GM12878 (cell line): ENCODE results near the gene AGAP1. TPM values are rescaled to one million over a fixed set of nuclear protein-coding genes. Genes with fewer than 3 reads are reported as not detected.

Experiments
- ATAC-seq: fragments of 200-7000 bp; cut with Tn5 transposase; 3 replicates; pipeline ENCODE4 v1.9.1; 2020; ENCODE audit warnings: mild to moderate bottlenecking, moderate library complexity
- BruUV-seq: library from RNA; stranded (reverse); fragments of 400-500 nt; replicated peaks from 2 replicates; lab custom pipeline; 2021; lab: Mats Ljungman, UMichigan
- CTCF ChIA-PET: fragments of 300-600 bp; sonication (Branson Sonifier 250); formaldehyde crosslinking; extraction: SDS; loops from one replicate; lab custom pipeline; 2021; ENCODE audit warnings: inconsistent platforms; lab: Yijun Ruan, JAX
- POLR2A ChIA-PET: fragments of 350-600 bp; formaldehyde crosslinking; extraction: SDS; loops from one replicate; lab custom pipeline; 2021; ENCODE audit warnings: inconsistent platforms; lab: Charles Lee
- RAD21 ChIA-PET: fragments of 300-600 bp; sonication (Branson Sonifier 250); formaldehyde crosslinking; loops from one replicate; lab custom pipeline; 2023; ENCODE audit warnings: antibody characterized with exemption; ENCODE audit not compliant: unreplicated experiment; lab: Charles Lee
- SMC1A ChIA-PET: fragments of 300-600 bp; sonication (Branson Sonifier 250); formaldehyde crosslinking; loops from one replicate; lab custom pipeline; 2023; ENCODE audit not compliant: unreplicated experiment, uncharacterized antibody; lab: Charles Lee
- DNase-seq: peaks from one replicate; pipeline ENCODE4 v3.0.0-alpha.2; 2011; ENCODE audit warnings: low read depth, low spot score
- FAIRE-seq: peaks from 3 replicates; lab custom pipeline; 2011; peaks lifted over from hg19 to GRCh38; lab: Jason Lieb, UNC
- H2AFZ ChIP-seq: 2 replicates; pipeline ENCODE4 v1.6.0; 2011; ENCODE audit warnings: low read depth, low read length, control low read depth; ENCODE audit not compliant: control insufficient read depth
- H3K27ac ChIP-seq: 2 replicates; pipeline ENCODE4 v1.5.1; 2011; ENCODE audit warnings: control low read depth; ENCODE audit not compliant: control insufficient read depth, insufficient read depth
- H3K27me3 ChIP-seq, 2 experiments: replicated peaks in 1 of 2; 2 replicates each; pipeline versions ENCODE4 v1.6.0 to v1.6.1; 2011; ENCODE audit warnings: low read length in 1 of 2; ENCODE audit not compliant: control insufficient read depth in 2 of 2, insufficient read depth in 2 of 2
- H3K36me3 ChIP-seq, 2 experiments: 2 replicates each; pipeline ENCODE4 v1.5.1; 2011; ENCODE audit warnings: low read length in 1 of 2; ENCODE audit not compliant: control insufficient read depth in 2 of 2, insufficient read depth in 2 of 2
- H3K4me1 ChIP-seq: 2 replicates; pipeline ENCODE4 v1.6.1; 2011; ENCODE audit warnings: mild to moderate bottlenecking, low read length, moderate library complexity, mixed read lengths; ENCODE audit not compliant: control insufficient read depth, insufficient read depth
- H3K4me2 ChIP-seq: 2 replicates; pipeline ENCODE4 v1.6.0; 2011; ENCODE audit warnings: control low read depth; ENCODE audit not compliant: control insufficient read depth, insufficient read depth
- H3K4me3 ChIP-seq: fragments of 200-600 bp; sonication (generic); 2 replicates; pipeline ENCODE4 v1.5.1; 2016
- H3K79me2 ChIP-seq: 2 replicates; pipeline ENCODE4 v1.6.0; 2011; ENCODE audit warnings: low read length; ENCODE audit not compliant: control insufficient read depth, insufficient read depth
- H3K9ac ChIP-seq: 2 replicates; pipeline ENCODE4 v1.8.0; 2011; ENCODE audit warnings: low read length, control low read depth, mixed read lengths; ENCODE audit not compliant: control insufficient read depth, insufficient read depth
- H3K9me3 ChIP-seq: replicated peaks from 3 replicates; pipeline ENCODE4 v1.5.1; 2011; ENCODE audit warnings: mild to moderate bottlenecking, low read length; ENCODE audit not compliant: control insufficient read depth, insufficient read depth
- H4K20me1 ChIP-seq: 2 replicates; pipeline ENCODE4 v1.6.0; 2011; ENCODE audit not compliant: control insufficient read depth, insufficient read depth
- E2F8 ChIP-seq: fragments of 450-650 bp; IDR thresholded peaks from 2 replicates; pipeline ENCODE4 v1.6.1; 2018; ENCODE audit warnings: mild to moderate bottlenecking, low read depth, moderate library complexity; ENCODE audit not compliant: partially characterized antibody
- FOXK2 ChIP-seq: fragments of 450-650 bp; IDR thresholded peaks from 2 replicates; pipeline ENCODE4 v1.6.1; 2017; ENCODE audit warnings: mild to moderate bottlenecking, moderate library complexity
- KDM1A ChIP-seq: fragments of 200-600 bp; sonication (generic); IDR thresholded peaks from 2 replicates; pipeline ENCODE4 v1.6.1; 2016; ENCODE audit warnings: borderline replicate concordance
- MTA2 ChIP-seq: fragments of 450-650 bp; IDR thresholded peaks from 2 replicates; pipeline ENCODE4 v1.6.1; 2016; ENCODE audit warnings: low read depth, mild to moderate bottlenecking, moderate library complexity
- NFYA ChIP-seq: IDR thresholded peaks from 2 replicates; pipeline ENCODE4 v1.6.1; 2011; ENCODE audit warnings: low read depth, mild to moderate bottlenecking, low read length, improper control_type of control experiment, borderline replicate concordance
- PAX5 ChIP-seq: IDR thresholded peaks from 2 replicates; pipeline ENCODE4 v1.6.1; 2011; ENCODE audit warnings: low read depth, low read length, borderline replicate concordance
- PML ChIP-seq: IDR thresholded peaks from 2 replicates; pipeline ENCODE4 v1.6.1; 2012; ENCODE audit warnings: low read length, inconsistent platforms
- RUNX3 ChIP-seq: IDR thresholded peaks from 2 replicates; pipeline ENCODE4 v1.6.1; 2012; ENCODE audit warnings: low read length, inconsistent platforms
- ZNF687 ChIP-seq: fragments of 450-650 bp; IDR thresholded peaks from 2 replicates; pipeline ENCODE4 v1.6.1; 2017; ENCODE audit warnings: mild to moderate bottlenecking, moderate library complexity
- WGBS: methylation state at CpG from one replicate; pipeline ENCODE4 v1.1.6; 2016; ENCODE audit warnings: low lambda C conversion rate; ENCODE audit not compliant: insufficient replicate concordance, insufficient coverage; ENCODE audit errors: missing lambda C conversion rate; 5-methylcytosine and 5-hydroxymethylcytosine counted together
- in situ Hi-C: fragments of 300-500 bp; cut with MboI; formaldehyde crosslinking; loops from 9 replicates; pipeline ENCODE4 v1.14.3; 2018; ENCODE audit warnings: mixed read lengths
- intact Hi-C: fragments of 100-400 bp; cut with micrococcal nuclease; formaldehyde crosslinking; loops from one replicate; pipeline ENCODE4 v1.14.2; 2022; ENCODE audit not compliant: unreplicated experiment
- polyA plus RNA-seq, 11 experiments: library from polyadenylated mRNA; depleted of rRNA in 4 of 11; unstranded in 6 of 11; stranded (reverse) in 5 of 11; fragments of >200 nt; fragmentation: Nextera tagmentation in 4 of 11; fragmentation: Illumina TruSeq in 1 of 11; extraction: Ambion mirVana in 4 of 11; extraction: Trizol in 1 of 11; gene quantifications; 1 replicate in 1 of 11; 2 replicates in 10 of 11; pipeline versions ENCODE4 v1.2.1 to v1.2.3, GENCODE V29; 2011 to 2016; ENCODE audit warnings: inconsistent platforms in 2 of 11, missing spikeins in 2 of 11, low read depth in 1 of 11
- total RNA-seq, 4 experiments: library from RNA; depleted of rRNA in 3 of 4; stranded (reverse); fragments of >200 nt in 3 of 4; fragmentation: Illumina TruSeq in 1 of 4; extraction: Trizol in 1 of 4; gene quantifications; 2 replicates each; pipeline versions ENCODE4 v1.2.1 to v1.2.3, GENCODE V29; 2013 to 2021
- TF ChIP-seq, protein P1 (sequence below): fragments of 450-650 bp; IDR thresholded peaks from 2 replicates; pipeline ENCODE4 v1.6.1; 2017; ENCODE audit warnings: low read depth, mild to moderate bottlenecking, moderate library complexity

Gene AGAP1
- total and polyA plus RNA-seq, 10 of the 15 experiments (the other 5 are each of a cell fraction or from before 2014, with no cell fraction given): 0.05 to 0.15 (median 0.06) TPM; not detected in 7

GRCh38 chr2:236109061-236109460, 615.2 kb downstream of the AGAP1 start:
- no peaks in the 10 kb centered on the region for H3K79me2 ChIP-seq
- in situ Hi-C loops: no loop called here
- POLR2A ChIA-PET: no interaction called here
- H3K4me2 ChIP-seq: no peak overlapping the region
- intact Hi-C loops: no loop called here
- no peak overlapping the region for H3K27ac ChIP-seq
- no peak for ATAC-seq
- WGBS: 46% methylated on average over 5 of the region's 5 CpGs
- no peak overlapping the region for H3K9ac ChIP-seq
- no peak for DNase-seq
- H3K9me3 ChIP-seq: no peaks in the 10 kb centered on the region
- no peaks in the 10 kb centered on the region for H3K36me3 ChIP-seq
- no peak overlapping the region for H2AFZ ChIP-seq
- no peaks in the 10 kb centered on the region for H4K20me1 ChIP-seq
- H3K27me3 ChIP-seq: no peaks in the 10 kb centered on the region; a peak in 1 of 4 replicates
- RAD21 ChIA-PET: no interaction called here
- no peaks in the 10 kb centered on the region for H3K4me1 ChIP-seq
- CTCF ChIA-PET: no interaction called here
- SMC1A ChIA-PET: no interaction called here
- TF ChIP-seq MTA2: no peak
- no peak for TF ChIP-seq RUNX3
- no peak for TF ChIP-seq PML
- TF ChIP-seq FOXK2: no peak
- TF ChIP-seq E2F8: no peak
- TF ChIP-seq, all 136 proteins: peak for 0
- no TSS peak for BruUV-seq
- no peak for FAIRE-seq
- no peak overlapping the region for H3K4me3 ChIP-seq

- ATAC-seq (no peak), DNase-seq (no peak), FAIRE-seq (no peak)
- in situ Hi-C loops: no loop called here
- Histone ChIP-seq H3K79me2 (no peaks in the 10 kb centered on the region), H3K4me3 (no peak overlapping the region), H3K27me3 (no peaks in the 10 kb centered on the region; a peak in 1 of 4 replicates), H3K36me3 (no peaks in the 10 kb centered on the region), H3K9me3 (no peaks in the 10 kb centered on the region), H3K4me2 (no peak overlapping the region), H2AFZ (no peak overlapping the region), H3K9ac (no peak overlapping the region), H4K20me1 (no peaks in the 10 kb centered on the region), H3K4me1 (no peaks in the 10 kb centered on the region), H3K27ac (no peak overlapping the region)
- ChIA-PET SMC1A (no interaction called here), RAD21 (no interaction called here), POLR2A (no interaction called here), CTCF (no interaction called here)
- intact Hi-C loops: no loop called here
- 61% methylated on average over 21 of the region's 21 CpGs for WGBS
- no TSS peak for BruUV-seq
- TF ChIP-seq NFYA (no peak), PAX5 (no peak), ZNF687 (no peak), KDM1A (no peak)
- TF ChIP-seq, protein P1, sequence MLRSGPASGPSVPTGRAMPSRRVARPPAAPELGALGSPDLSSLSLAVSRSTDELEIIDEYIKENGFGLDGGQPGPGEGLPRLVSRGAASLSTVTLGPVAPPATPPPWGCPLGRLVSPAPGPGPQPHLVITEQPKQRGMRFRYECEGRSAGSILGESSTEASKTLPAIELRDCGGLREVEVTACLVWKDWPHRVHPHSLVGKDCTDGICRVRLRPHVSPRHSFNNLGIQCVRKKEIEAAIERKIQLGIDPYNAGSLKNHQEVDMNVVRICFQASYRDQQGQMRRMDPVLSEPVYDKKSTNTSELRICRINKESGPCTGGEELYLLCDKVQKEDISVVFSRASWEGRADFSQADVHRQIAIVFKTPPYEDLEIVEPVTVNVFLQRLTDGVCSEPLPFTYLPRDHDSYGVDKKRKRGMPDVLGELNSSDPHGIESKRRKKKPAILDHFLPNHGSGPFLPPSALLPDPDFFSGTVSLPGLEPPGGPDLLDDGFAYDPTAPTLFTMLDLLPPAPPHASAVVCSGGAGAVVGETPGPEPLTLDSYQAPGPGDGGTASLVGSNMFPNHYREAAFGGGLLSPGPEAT: no peak
Observed at GRCh38 chr2:236109473-236109872, 615.6 kb downstream of the AGAP1 start.
